HG03520 (cell line): ENCODE results near the gene GAPT.
A peak's percentile ranks its signal among the peaks of the same experiment; 100 is the strongest.

ENCODE experiments used
- ATAC-seq: cut with Tn5 transposase; IDR thresholded peaks from one replicate; pipeline ENCODE4 v1.9.1; 2021; ENCODE audit warnings: mild to moderate bottlenecking, moderate library complexity; ENCODE audit not compliant: unreplicated experiment

GAPT gene

GRCh38 chr5:58460732-58461286, 30.4 kb upstream of the GAPT start:
- ATAC-seq, result peak; percentile 69

- no peak for ATAC-seq
These were observed 29.1 kb upstream of the GAPT start for GRCh38 chr5:58462154-58462553.

- no peak for ATAC-seq
These were observed 28.5 kb upstream of the GAPT start for GRCh38 chr5:58462623-58463230.

- ATAC-seq, result peak; percentile 99
These were observed 24.3 kb upstream of the GAPT start for GRCh38 chr5:58466939-58467338.

- no peak for ATAC-seq
These were observed 21.3 kb upstream of the GAPT start for GRCh38 chr5:58469896-58470295.

GRCh38 chr5:58475404-58475803, 15.8 kb upstream of the GAPT start:
- ATAC-seq, result no peak

GRCh38 chr5:58477760-58478376, 13.4 kb upstream of the GAPT start:
- ATAC-seq, result no peak

- ATAC-seq, result no peak
These were observed 10.1 kb upstream of the GAPT start for GRCh38 chr5:58481066-58481676.

GRCh38 chr5:58481828-58482227, 9.4 kb upstream of the GAPT start:
- no peak for ATAC-seq

GRCh38 chr5:58482536-58482935, 8.7 kb upstream of the GAPT start:
- ATAC-seq, result no peak

- no peak for ATAC-seq
These were observed 6.7 kb upstream of the GAPT start for GRCh38 chr5:58484505-58484904.

GRCh38 chr5:58486290-58486689, 4.9 kb upstream of the GAPT start:
- no peak for ATAC-seq

- ATAC-seq, result no peak
These were observed 709 bp upstream of the GAPT start for GRCh38 chr5:58490402-58491050.

- ATAC-seq, result no peak
These were observed 1.9 kb downstream of the GAPT start for GRCh38 chr5:58493141-58493540.

GRCh38 chr5:58496488-58496887, 5.3 kb downstream of the GAPT start:
- no peak for ATAC-seq

GRCh38 chr5:58497386-58497785, 6.2 kb downstream of the GAPT start:
- ATAC-seq, result no peak

GRCh38 chr5:58497921-58498320, 6.7 kb downstream of the GAPT start:
- no peak for ATAC-seq

- ATAC-seq, result no peak
These were observed 7.2 kb downstream of the GAPT start for GRCh38 chr5:58498340-58498942.

GRCh38 chr5:58499231-58499630, 8.0 kb downstream of the GAPT start:
- ATAC-seq, result no peak

GRCh38 chr5:58499941-58500340, 8.7 kb downstream of the GAPT start:
- ATAC-seq, result no peak

GRCh38 chr5:58501778-58502417, 10.7 kb downstream of the GAPT start:
- ATAC-seq, result no peak
